CD4-positive, alpha-beta T cell treated with Interferon alpha-2 for 1 hour (primary cell): Measurements from ENCODE around the gene GRM8.

Source experiments
- DNase-seq, 2 donors: peaks; one replicate each; pipeline ENCODE4 v3.0.0-alpha.2; 2020 to 2022

The GRM8 gene

GRCh38 chr7:127146746-127147536 is 105.8 kb downstream of the GRM8 start:
- DNase-seq = no peak

DNA sequence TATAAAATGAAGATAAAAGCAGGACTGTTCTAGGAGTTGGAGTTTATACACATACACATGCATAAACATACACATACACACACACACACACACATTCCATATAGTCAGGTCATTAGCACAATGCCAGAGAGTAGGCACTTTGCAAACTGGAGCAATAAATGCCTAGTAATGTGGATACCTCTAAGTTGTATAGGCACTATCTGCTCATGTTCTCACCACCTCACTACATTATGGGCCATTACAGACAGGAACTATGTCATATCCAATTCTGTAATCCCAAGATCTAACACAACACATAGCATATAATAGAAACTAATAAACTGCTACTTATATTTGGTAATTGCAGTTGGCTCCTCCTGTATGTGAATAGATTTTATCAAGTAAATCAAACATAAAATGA is 115.6 kb downstream of the GRM8 start:
- DNase-seq = no peak

DNA sequence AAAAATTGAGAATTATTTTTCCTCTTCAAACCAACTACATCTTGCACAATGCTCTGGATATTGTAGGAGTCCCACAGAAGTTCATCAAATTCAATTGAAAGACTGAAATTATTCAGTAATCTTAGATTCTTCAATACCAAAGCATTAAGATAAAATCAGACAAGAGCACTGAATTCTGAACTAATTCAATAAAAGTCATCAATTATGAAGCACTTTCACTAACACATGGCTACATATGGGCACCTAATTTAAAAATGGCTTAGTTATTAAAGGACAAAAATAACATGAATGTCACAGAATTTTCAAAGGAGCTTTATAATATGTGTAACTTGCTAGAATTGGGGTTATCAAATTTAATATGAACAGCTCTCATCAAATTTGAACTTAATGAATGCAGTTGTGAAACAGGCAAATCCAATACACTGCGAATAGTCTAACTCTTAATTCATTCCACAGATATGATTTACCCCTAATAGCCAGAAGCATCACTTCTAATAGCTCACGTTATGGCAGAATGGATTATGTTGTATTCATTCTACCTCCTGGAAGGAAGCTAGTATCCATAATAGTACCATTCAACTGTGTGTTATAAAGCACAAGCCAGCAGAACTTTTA is 116.8 kb downstream of the GRM8 start:
- no peak for DNase-seq

GRCh38 chr7:127123220-127123619 is 129.5 kb downstream of the GRM8 start:
- DNase-seq = no peak

- DNase-seq = no peak
These were observed 133.2 kb downstream of the GRM8 start for GRCh38 chr7:127119517-127119916.

DNA sequence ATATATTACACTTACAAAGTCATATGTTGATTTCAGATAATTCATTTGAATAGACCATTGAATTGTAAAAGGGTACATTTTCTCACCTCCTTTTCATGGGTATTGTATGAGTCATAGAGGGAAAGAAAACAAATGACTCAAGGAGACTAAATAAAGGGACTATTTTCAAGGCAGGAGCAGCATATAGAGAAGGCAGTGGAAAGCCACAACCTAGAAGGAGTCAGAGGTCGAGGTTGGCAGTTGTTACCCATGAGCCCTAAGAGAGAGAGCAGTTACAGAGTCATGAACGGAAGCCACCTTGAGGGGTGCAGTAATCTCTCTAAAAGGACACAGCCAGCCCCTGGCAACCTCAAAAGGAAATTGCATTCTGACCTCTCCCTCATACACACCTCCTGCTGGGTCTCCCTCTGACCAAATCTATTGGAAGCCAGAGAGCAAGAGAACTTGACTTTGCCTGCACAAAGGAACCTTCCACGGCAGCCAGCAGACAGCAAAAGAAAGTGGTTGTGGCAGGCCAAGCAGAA is 137.9 kb downstream of the GRM8 start:
- no peak for DNase-seq

DNA sequence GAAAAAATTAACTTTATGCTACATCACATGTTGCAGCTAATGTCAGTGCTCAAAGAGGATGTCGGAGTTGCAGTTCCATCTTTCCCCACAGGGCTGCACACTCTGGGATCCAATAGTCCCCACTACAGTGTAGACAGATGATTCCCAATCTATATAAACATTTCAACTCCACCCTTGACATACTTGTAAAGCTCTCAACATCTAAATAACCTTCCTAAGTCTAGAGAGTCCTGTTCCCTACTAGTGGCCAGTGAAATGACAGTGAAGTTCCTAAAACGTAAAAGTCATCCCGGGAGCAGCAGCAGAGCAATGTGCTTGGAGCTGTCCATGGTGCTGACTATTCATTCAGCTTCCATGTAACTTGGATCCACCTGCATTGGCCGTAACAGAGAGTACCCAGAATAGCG is 145.1 kb downstream of the GRM8 start:
- peak in 1 of 2 donors; percentile 34 for DNase-seq

- DNase-seq = no peak
These were observed 159.4 kb downstream of the GRM8 start for GRCh38 chr7:127093340-127093739.

DNA sequence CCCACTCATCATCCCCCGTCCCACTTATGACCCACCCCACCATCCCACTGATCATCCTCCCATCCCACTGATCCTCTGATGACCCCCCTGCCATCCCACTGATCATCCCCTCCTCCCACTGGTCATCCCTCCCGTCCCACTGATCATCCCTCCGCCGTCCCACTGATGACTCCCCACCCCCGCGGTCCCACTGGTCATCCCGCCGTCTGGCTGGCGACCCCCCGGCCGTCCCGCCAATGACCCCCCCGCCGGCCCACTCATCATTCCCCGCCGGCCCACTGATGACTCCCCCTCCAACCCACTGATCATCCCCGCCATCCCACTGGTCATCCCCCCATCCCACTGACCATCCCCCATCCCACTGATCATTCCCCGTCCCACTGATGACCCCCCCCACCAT is 161.1 kb downstream of the GRM8 start:
- DNase-seq = no peak

- DNase-seq = no peak
These were observed 163.6 kb downstream of the GRM8 start for GRCh38 chr7:127089146-127089545.

- no peak for DNase-seq
These were observed 171.2 kb downstream of the GRM8 start for GRCh38 chr7:127081539-127081938.

DNA sequence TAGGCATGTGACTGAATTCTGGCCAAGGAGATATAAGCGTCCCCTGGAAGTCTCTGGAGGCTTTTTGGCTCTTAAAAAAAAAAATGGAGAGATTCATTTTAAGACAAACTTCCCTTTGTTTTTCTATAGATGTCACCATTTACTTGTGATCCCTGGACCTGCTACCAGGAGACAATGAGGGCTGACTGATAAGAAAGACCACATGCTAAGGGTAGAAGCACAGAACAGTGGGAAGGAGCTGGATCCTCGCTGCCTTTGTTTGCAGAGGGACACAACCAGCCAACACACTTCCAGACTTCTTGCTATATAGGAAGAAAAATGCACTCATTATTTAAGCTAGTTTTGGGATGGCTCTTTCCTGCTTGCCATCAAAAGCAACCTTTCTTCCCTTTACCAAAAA is 172.2 kb downstream of the GRM8 start:
- DNase-seq = no peak

- no peak for DNase-seq
These were observed 185.8 kb downstream of the GRM8 start for GRCh38 chr7:127066974-127067373.

- DNase-seq = no peak
These were observed 193.3 kb downstream of the GRM8 start for GRCh38 chr7:127059475-127059874.

- no peak for DNase-seq
These were observed 194.8 kb downstream of the GRM8 start for GRCh38 chr7:127057918-127058317.

- no peak for DNase-seq
These were observed 196.5 kb downstream of the GRM8 start for GRCh38 chr7:127056202-127056601.

DNA sequence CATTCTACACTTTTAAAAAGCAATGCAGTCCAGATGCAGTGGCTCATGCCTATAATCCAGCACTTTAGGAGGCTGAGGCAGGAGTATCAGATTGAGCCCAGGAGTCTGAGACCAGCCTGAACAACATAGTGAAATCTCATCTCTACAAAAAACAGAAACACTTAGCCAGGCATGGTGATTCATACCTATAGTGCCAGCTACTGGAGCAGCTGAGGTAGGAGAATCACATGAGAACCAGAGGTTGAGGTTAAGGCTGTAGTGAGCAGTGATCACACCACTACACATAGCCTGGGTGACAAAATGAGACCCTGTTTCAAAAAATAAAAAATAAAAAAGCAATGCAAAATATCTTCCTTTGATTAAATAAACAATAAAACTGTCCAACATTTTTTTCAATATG is 205.2 kb downstream of the GRM8 start:
- no peak for DNase-seq

- DNase-seq = no peak
These were observed 210.9 kb downstream of the GRM8 start for GRCh38 chr7:127041689-127042452.

- no peak for DNase-seq
These were observed 212.7 kb downstream of the GRM8 start for GRCh38 chr7:127040042-127040441.

- DNase-seq = no peak
These were observed 213.2 kb downstream of the GRM8 start for GRCh38 chr7:127039541-127039940.

DNA sequence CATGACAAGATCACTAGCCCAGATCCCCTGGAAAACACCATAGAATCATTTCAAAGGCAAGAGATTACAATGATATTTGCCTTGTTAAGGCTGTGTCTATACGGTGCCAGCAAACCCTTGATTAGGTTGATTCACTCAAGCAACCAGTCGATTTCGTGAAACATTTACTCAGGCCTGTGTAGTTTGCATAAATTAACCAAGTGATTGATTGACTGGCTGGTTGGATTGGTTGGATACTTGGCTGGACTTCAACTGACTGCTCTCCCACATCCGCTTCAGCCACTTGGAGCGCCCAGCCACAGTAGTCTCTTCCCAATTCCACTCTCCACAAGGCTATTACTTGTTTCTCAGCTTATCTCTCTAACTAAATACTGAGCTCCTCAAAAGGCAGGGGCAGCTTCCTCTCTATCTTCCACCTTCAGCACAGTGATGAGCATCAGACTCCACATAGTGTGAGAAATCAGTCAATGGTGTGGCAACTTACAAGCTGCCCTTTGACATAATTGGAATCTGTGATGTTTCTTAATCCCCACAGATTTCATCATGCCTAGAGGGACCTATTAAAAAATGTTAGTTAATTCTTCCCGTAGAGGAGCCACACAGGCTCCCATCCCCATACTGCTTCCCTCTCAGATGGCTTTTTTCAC is 217.4 kb downstream of the GRM8 start:
- DNase-seq = no peak

- DNase-seq = no peak
These were observed 218.4 kb downstream of the GRM8 start for GRCh38 chr7:127034186-127034806.

DNA sequence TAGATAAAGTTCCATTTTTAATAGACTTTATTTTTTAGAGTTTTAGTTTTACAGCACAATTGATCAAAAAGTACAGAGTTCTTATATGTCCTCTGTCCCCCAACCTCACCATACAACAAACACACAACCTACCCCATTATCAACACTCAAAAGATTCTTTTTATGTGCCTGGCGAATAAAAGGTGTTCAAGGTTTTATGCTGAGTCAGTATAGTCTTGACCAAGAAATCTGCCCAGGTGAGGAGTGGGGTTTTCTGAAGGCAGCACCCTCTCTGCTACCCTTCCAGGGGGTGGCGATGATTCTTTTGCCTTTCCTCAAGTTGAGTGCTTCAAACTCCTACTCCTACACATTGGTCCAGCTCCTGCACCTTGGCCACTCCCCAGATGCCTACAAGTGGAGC is 222.9 kb downstream of the GRM8 start:
- no peak for DNase-seq
